Vagina (tissue), 2 donors: ENCODE measurements around the gene MSI1. TPM values are rescaled to one million over a fixed set of nuclear protein-coding genes. Genes with fewer than 3 reads are reported as not detected.

Experiments used
- DNase-seq, 2 donors: peaks; one replicate each; pipeline ENCODE4 v3.0.0-alpha.2; 2017; ENCODE audit errors: extremely low spot score in 2 of 2
- H3K27ac ChIP-seq: fragments of 200-600 bp; sonication (generic); one replicate; pipeline ENCODE4 v1.5.1; 2019
- H3K27me3 ChIP-seq: fragments of 200-600 bp; sonication (generic); one replicate; pipeline ENCODE4 v1.5.1; 2019
- H3K36me3 ChIP-seq, 2 donors: fragments of 200-600 bp; sonication (generic); one replicate each; pipeline ENCODE4 v1.5.1; 2017 to 2019
- H3K4me1 ChIP-seq: fragments of 200-600 bp; sonication (generic); one replicate; pipeline ENCODE4 v1.5.1; 2019
- H3K4me3 ChIP-seq, 2 donors: fragments of 200-600 bp; sonication (generic); 1 replicate in 1 of 2; 2 replicates in 1 of 2; pipeline ENCODE4 v1.5.1; 2016 to 2019
- H3K9me3 ChIP-seq: fragments of 200-600 bp; sonication (generic); one replicate; pipeline ENCODE4 v1.5.1; 2019
- CTCF ChIP-seq, 3 experiments: fragments of 450-650 bp in 2 of 3; fragments of 200-600 bp in 1 of 3; sonication (generic) in 1 of 3; IDR thresholded peaks; one replicate each; pipeline ENCODE4 v1.5.1; 2017 to 2019; ENCODE audit warnings: antibody characterized with exemption in 3 of 3, mild to moderate bottlenecking in 2 of 3, moderate library complexity in 2 of 3
- POLR2A ChIP-seq, 2 donors: fragments of 450-650 bp; IDR thresholded peaks; one replicate each; pipeline ENCODE4 v1.6.1; 2017; ENCODE audit warnings: antibody characterized with exemption in 2 of 2, mild to moderate bottlenecking in 2 of 2, moderate library complexity in 2 of 2
- POLR2AphosphoS5 ChIP-seq, 2 donors: sonication (generic); formaldehyde crosslinking; IDR thresholded peaks; one replicate each; pipeline ENCODE4 v1.9.0; 2017; ENCODE audit warnings: antibody characterized with exemption in 2 of 2, mild to moderate bottlenecking in 2 of 2, low read depth in 1 of 2; ENCODE audit not compliant: insufficient read depth in 1 of 2
- intact Hi-C: fragments of 100-400 bp; cut with DNase I; formaldehyde crosslinking; loops from one replicate; pipeline ENCODE4 v1.15.1; 2023
- total RNA-seq: library from RNA; depleted of rRNA; stranded (reverse); fragments of >200 nt; gene quantifications from one replicate; pipeline ENCODE4 v1.2.3, GENCODE V29; 2016

The MSI1 gene
- total RNA-seq, 1 donor from 2014 or later = 3.7 TPM

DNA sequence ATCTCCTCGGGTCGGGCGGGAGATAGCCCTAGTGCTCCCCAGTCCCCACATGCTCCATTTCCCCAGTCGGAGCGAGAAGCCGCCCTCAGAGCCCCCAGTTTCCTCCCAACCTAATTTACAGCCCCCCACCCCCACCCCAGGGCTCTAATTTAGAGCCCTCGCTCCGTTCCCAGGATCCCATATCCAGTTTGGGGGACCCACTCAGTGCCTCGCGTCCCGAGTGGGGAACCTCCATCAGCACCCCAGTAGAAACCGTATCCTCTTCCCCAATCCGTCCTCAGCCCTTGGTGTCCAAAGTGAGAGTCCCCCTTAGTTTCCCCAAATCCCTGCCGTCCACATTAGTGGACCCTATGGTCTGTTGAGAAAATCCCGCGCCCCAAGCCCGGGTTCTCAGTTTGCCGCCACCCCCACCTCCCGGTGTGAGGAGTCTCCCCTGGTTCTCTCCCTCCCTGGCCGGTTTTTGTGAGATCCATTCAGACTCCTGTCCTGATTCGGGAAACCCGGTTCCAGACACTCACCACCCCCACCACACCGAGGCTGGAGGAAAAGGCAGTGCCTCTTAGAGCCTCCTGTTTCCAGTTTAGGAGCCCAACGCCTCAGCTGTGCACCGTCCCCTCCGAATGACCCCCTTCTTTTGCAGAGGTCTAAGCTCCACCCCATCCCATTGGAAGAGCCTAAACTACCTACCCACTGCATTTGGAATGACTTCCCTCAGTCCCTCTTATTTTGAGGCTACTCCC is 809 bp upstream of the MSI1 start:
- no peak overlapping the region for H3K27ac ChIP-seq
- TF ChIP-seq CTCF (IDR thresholded peaks at IDR 0.05) = no peak
- intact Hi-C loops = no loop called here
- H3K4me3 ChIP-seq = peak overlapping the region; percentile 54 to 66
- no peaks in the 10 kb centered on the region for H3K27me3 ChIP-seq
- no peak for DNase-seq
- no peaks in the 10 kb centered on the region for H3K36me3 ChIP-seq
- no peaks in the 10 kb centered on the region for H3K9me3 ChIP-seq
- peaks cover 19% of the 10 kb centered on the region for H3K4me1 ChIP-seq

- Histone ChIP-seq H3K27me3 (no peaks in the 10 kb centered on the region), H3K4me1 (peaks cover 19% of the 10 kb centered on the region), H3K9me3 (no peaks in the 10 kb centered on the region), H3K27ac (no peak overlapping the region), H3K36me3 (no peaks in the 10 kb centered on the region), H3K4me3 (peak overlapping the region; percentile 54 to 66)
- intact Hi-C loops = no loop called here
- TF ChIP-seq CTCF (IDR thresholded peaks at IDR 0.05) (no peak), POLR2AphosphoS5 (IDR thresholded peaks at IDR 0.05; ENCODE audit: insufficient read depth in 1 of 2, low read depth in 1 of 2) (no peak), POLR2A (IDR thresholded peaks at IDR 0.05) (no peak)
- DNase-seq = no peak
These were observed 808 bp downstream of the MSI1 start for GRCh38 chr12:120367924-120368788.

DNA sequence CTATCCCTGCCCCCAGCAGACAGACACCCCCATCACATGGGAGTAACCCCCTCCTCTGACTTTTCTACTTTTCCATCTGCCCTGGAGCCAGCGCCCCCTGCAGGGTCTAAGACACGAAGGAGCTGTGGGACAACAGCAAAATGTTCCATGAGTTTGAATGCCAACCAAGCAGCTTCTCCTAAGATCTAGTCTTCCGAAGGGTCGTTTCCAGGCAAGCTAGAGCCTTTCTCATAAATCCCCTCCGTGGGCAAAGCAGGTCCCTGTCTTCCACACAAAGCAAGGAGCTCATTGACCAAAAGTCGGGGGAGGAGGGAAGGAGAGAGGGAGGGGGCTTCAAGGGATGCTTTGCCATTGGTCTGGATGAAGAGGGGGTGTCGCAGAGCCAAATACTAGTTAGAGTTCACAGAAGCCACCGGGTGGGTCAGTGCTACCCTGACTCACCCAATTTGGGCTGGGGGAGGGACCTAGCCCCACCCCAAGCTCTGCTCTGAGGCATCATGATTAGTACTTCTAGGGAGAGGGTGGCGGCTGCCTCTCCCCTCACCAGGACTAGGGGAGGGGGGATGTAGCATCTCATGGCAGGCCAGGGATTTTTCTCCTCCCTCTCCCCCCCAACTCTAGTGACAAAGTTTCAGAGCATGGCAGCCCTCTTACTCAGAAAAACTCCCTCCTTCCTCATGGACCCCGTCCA is 1.6 kb downstream of the MSI1 start:
- H3K27ac ChIP-seq = no peak overlapping the region
- no peak for DNase-seq
- H3K4me3 ChIP-seq = peak overlapping the region; percentile 54 to 66
- H3K36me3 ChIP-seq = no peaks in the 10 kb centered on the region
- H3K9me3 ChIP-seq = no peaks in the 10 kb centered on the region
- no peak for TF ChIP-seq POLR2A (IDR thresholded peaks at IDR 0.05)
- TF ChIP-seq CTCF (IDR thresholded peaks at IDR 0.05) = no peak
- TF ChIP-seq POLR2AphosphoS5 (IDR thresholded peaks at IDR 0.05; ENCODE audit: insufficient read depth in 1 of 2, low read depth in 1 of 2) = no peak
- no peaks in the 10 kb centered on the region for H3K27me3 ChIP-seq
- peaks cover 19% of the 10 kb centered on the region for H3K4me1 ChIP-seq
- intact Hi-C loops = no loop called here

GRCh38 chr12:120366845-120367232 is 2.1 kb downstream of the MSI1 start:
- DNase-seq = no peak
- Histone ChIP-seq H3K4me1 (peaks cover 22% of the 10 kb centered on the region), H3K36me3 (no peaks in the 10 kb centered on the region), H3K9me3 (no peaks in the 10 kb centered on the region), H3K27me3 (no peaks in the 10 kb centered on the region), H3K4me3 (no peak overlapping the region), H3K27ac (no peak overlapping the region)
- intact Hi-C loops = no loop called here
- TF ChIP-seq CTCF (IDR thresholded peaks at IDR 0.05) (no peak), POLR2AphosphoS5 (IDR thresholded peaks at IDR 0.05; ENCODE audit: insufficient read depth in 1 of 2, low read depth in 1 of 2) (no peak), POLR2A (IDR thresholded peaks at IDR 0.05) (no peak)
